GM23248 (cell line): Measurements from ENCODE around the gene NOC4L.

Experiments
- EZH2 ChIP-seq: fragments of 200-600 bp; sonication (generic); IDR thresholded peaks from 2 replicates; pipeline ENCODE4 v1.6.1; 2018; ENCODE audit warnings: antibody characterized with exemption, mild to moderate bottlenecking; ENCODE audit not compliant: insufficient read depth, poor library complexity, severe bottlenecking
- EZH2phosphoT487 ChIP-seq: fragments of 200-600 bp; sonication (generic); IDR thresholded peaks from 2 replicates; pipeline ENCODE4 v1.6.1; 2018; ENCODE audit warnings: antibody characterized with exemption, moderate library complexity, mild to moderate bottlenecking, low read depth; ENCODE audit not compliant: insufficient read depth

GRCh38 chr12:132110677-132111076 is 33.6 kb upstream of the NOC4L start:
- TF ChIP-seq EZH2 (no peak), EZH2phosphoT487 (no peak)
